ENCODE measurements around the gene OR2T5. TPM values are rescaled to one million over a fixed set of nuclear protein-coding genes. Genes with fewer than 3 reads are reported as not detected.
"Not testable (repeated sequence)": the region's sequence is repeated elsewhere in the genome, so short reads cannot be mapped to it uniquely, and the experiment has no call there.

Gene OR2T5
- total RNA-seq, 3 donors from 2014 or later: not detected

GRCh38 chr1:248521856-248522255 is 33.5 kb downstream of the OR2T5 start:
- intact Hi-C loops (cut with DNase I; ENCODE audit: low total_unique reads): no loop called here
- TF ChIP-seq, protein P1, sequence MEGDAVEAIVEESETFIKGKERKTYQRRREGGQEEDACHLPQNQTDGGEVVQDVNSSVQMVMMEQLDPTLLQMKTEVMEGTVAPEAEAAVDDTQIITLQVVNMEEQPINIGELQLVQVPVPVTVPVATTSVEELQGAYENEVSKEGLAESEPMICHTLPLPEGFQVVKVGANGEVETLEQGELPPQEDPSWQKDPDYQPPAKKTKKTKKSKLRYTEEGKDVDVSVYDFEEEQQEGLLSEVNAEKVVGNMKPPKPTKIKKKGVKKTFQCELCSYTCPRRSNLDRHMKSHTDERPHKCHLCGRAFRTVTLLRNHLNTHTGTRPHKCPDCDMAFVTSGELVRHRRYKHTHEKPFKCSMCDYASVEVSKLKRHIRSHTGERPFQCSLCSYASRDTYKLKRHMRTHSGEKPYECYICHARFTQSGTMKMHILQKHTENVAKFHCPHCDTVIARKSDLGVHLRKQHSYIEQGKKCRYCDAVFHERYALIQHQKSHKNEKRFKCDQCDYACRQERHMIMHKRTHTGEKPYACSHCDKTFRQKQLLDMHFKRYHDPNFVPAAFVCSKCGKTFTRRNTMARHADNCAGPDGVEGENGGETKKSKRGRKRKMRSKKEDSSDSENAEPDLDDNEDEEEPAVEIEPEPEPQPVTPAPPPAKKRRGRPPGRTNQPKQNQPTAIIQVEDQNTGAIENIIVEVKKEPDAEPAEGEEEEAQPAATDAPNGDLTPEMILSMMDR (IDR thresholded peaks at IDR 0.05): no peak
- TF ChIP-seq POLR2AphosphoS5 (IDR thresholded peaks at IDR 0.05): no peak
- TF ChIP-seq POLR2A (IDR thresholded peaks at IDR 0.05): no peak
- no peaks in the 10 kb centered on the region for H3K27me3 ChIP-seq
- DNase-seq (ENCODE audit: low spot score in 2 of 2): no peak
- no peaks in the 10 kb centered on the region for H3K4me1 ChIP-seq
- H3K36me3 ChIP-seq: no peaks in the 10 kb centered on the region
- no peak overlapping the region for H3K4me3 ChIP-seq
- no peak overlapping the region for H3K27ac ChIP-seq
- H3K9me3 ChIP-seq: peaks cover 0 to 14% of the 10 kb centered on the region in 2 donors

DNA sequence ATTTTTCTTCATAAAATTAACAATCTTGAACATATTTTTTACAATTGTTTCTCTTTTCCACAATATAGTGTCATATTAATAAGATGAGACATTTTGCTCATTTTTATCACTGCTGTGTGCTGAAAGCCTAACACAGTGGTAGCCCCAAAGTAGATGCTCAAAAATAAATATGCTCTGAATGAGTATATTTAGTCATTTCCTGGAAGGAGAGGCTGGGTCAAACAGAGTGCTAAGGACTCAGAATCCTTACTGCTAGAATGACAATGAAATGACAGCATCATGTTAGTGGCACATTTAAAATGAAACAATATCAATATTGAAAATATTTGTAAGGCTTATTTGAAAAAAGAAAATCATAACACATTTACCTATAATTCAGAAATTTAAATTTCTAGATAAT is 49.1 kb downstream of the OR2T5 start:
- H3K27ac ChIP-seq; H3K27me3 ChIP-seq; H3K36me3 ChIP-seq; intact Hi-C loops (cut with DNase I; ENCODE audit: low total_unique reads); H3K4me3 ChIP-seq; H3K4me1 ChIP-seq; H3K9me3 ChIP-seq; DNase-seq (ENCODE audit: low spot score in 2 of 2): not testable (repeated sequence)

Other genes starting within 250 kb of the OR2T5 start
- gene OR2T33, start 210.6 kb upstream of the OR2T5 start, total RNA-seq: not detected
- gene OR2T12, start 185.2 kb upstream of the OR2T5 start, total RNA-seq: not detected
- gene OR2M7, start 164.0 kb upstream of the OR2T5 start, total RNA-seq: not detected
- not detected for gene OR14C36, start 139.8 kb upstream of the OR2T5 start, total RNA-seq
- gene OR2T4, start 126.9 kb upstream of the OR2T5 start, total RNA-seq: not detected
- gene OR2T6, start 112.8 kb upstream of the OR2T5 start, total RNA-seq: not detected
- gene OR2T1, start 85.5 kb upstream of the OR2T5 start, total RNA-seq: not detected
- not detected for gene OR2T2, start 43.0 kb upstream of the OR2T5 start, total RNA-seq
- gene OR2T3, start 15.2 kb upstream of the OR2T5 start, total RNA-seq: not detected
- not detected for gene OR2G6, start 19.5 kb downstream of the OR2T5 start, total RNA-seq
- not detected for gene OR2T29, start 74.2 kb downstream of the OR2T5 start, total RNA-seq
- not detected for gene OR2T34, start 86.2 kb downstream of the OR2T5 start, total RNA-seq
- gene OR2T10, start 109.1 kb downstream of the OR2T5 start, total RNA-seq: not detected
- not detected for gene OR2T11, start 146.5 kb downstream of the OR2T5 start, total RNA-seq
- not detected for gene OR2T35, start 156.7 kb downstream of the OR2T5 start, total RNA-seq
- not detected for gene OR2T27, start 166.9 kb downstream of the OR2T5 start, total RNA-seq
- gene OR14I1, start 214.2 kb downstream of the OR2T5 start, total RNA-seq: not detected

Data from breast epithelium (tissue), 4 donors.